ENCODE data around the gene SRCIN1.
"Not testable (repeated sequence)": the region's sequence is repeated elsewhere in the genome, so short reads cannot be mapped to it uniquely, and the experiment has no call there.

Gene SRCIN1

DNA sequence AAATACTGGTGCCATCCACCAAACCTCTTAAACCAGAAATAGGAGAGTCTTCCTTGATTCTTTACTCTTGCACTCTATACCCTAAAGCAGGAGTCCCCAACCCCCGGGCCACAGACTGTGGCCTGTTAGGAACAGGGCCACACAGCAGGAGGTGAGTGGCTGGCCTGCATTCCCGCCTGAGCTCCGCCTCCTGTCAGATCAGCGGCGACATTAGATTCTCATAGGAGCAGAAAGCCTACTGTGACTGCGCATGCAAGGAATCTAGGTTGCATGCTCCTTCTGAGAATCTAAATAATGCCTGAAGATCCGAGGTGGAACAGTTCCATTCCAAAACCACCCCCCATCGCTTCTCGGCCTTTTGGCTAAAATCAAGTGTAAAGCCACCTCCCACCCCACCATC, 30.3 kb upstream of the SRCIN1 start:
- Mint-ChIP-seq H3K27ac (no peak overlapping the region), H3K27me3 (ENCODE audit: low read depth) (peaks cover 5% of the 10 kb centered on the region)

GRCh38 chr17:38632334-38632733, 26.6 kb upstream of the SRCIN1 start:
- no peak for TF ChIP-seq CTCF (IDR thresholded peaks at IDR 0.05; ENCODE audit: unreplicated experiment in 3 of 3)
- H3K4me1 Mint-ChIP-seq: no peaks in the 10 kb centered on the region
- peaks cover 5% of the 10 kb centered on the region for H3K9me3 Mint-ChIP-seq
- peaks cover 5% of the 10 kb centered on the region for H3K27me3 Mint-ChIP-seq (ENCODE audit: low read depth)
- no peak overlapping the region for H3K27ac Mint-ChIP-seq
- H3K4me3 Mint-ChIP-seq: no peak overlapping the region
- no peaks in the 10 kb centered on the region for H3K36me3 Mint-ChIP-seq (ENCODE audit: low read depth)

More for the DNA sequence above, 30.3 kb upstream of the SRCIN1 start:
- H3K36me3 Mint-ChIP-seq (ENCODE audit: low read depth): no peaks in the 10 kb centered on the region
- peaks cover 2% of the 10 kb centered on the region for H3K9me3 Mint-ChIP-seq
- no peaks in the 10 kb centered on the region for H3K4me1 Mint-ChIP-seq
- no peak overlapping the region for H3K4me3 Mint-ChIP-seq
- TF ChIP-seq CTCF (IDR thresholded peaks at IDR 0.05; ENCODE audit: unreplicated experiment in 3 of 3): no peak

DNA sequence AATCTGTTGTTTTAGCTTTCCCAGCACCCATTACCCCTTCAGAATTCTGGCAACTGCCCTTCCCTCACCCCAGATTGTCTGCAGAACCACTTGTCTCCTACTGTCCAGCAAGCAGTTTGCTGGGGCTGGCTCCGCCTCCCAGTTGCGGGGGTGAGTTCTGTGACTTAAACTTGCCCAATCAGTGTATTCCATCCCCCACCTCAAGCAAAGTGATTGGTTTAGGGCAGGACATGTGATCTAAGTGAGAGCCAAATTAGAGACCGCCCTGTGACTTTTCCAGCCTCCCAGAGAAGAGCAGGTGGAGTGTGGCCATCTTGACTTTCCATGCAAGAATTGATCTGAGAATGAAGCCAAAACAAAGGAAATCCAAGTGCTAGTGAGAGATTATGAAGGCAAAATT, 22.7 kb upstream of the SRCIN1 start:
- Mint-ChIP-seq H3K9me3 (peaks cover 5% of the 10 kb centered on the region), H3K4me1 (no peaks in the 10 kb centered on the region), H3K36me3 (ENCODE audit: low read depth) (no peaks in the 10 kb centered on the region), H3K27ac (no peak overlapping the region), H3K27me3 (ENCODE audit: low read depth) (peaks cover 7% of the 10 kb centered on the region), H3K4me3 (no peak overlapping the region)
- TF ChIP-seq CTCF (IDR thresholded peaks at IDR 0.05; ENCODE audit: unreplicated experiment in 3 of 3): no peak

- H3K4me3 Mint-ChIP-seq: no peak overlapping the region
- H3K9me3 Mint-ChIP-seq: peaks cover 5% of the 10 kb centered on the region
- H3K27ac Mint-ChIP-seq: no peak overlapping the region
- H3K36me3 Mint-ChIP-seq (ENCODE audit: low read depth): no peaks in the 10 kb centered on the region
- peaks cover 9% of the 10 kb centered on the region for H3K27me3 Mint-ChIP-seq (ENCODE audit: low read depth)
- TF ChIP-seq CTCF (IDR thresholded peaks at IDR 0.05; ENCODE audit: unreplicated experiment in 3 of 3): no peak
- H3K4me1 Mint-ChIP-seq: no peaks in the 10 kb centered on the region
Observed at GRCh38 chr17:38627957-38628356, 22.2 kb upstream of the SRCIN1 start.

DNA sequence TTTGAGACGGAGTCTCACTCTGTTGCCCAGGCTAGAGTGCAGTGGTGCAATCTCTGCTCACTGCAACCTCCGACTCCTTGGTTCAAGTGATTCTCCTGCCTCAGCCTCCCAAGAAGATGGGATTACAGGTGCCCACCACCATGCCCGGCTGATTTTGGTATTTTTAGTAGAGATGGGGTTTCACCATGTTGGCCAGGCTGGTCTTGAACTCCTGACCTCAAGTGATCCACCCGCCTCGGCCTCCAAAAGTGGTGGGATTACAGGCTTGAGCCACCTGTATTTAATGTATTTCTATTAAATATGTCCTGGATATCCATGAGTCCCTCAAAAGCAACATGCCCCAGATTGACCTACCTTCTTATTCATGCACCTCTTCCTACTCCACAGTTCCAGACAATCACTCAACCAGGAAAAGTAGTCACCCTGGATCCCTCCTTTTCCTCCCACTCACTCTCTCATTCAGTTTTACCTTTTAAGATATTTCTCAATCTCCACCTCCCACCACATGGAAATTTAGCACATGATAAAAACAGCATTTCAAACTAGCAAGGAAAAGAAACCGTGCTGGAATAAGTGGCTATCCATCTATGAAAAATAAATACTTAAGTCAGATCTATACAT, 21.0 kb upstream of the SRCIN1 start:
- not testable (repeated sequence) for H3K27ac Mint-ChIP-seq; H3K4me1 Mint-ChIP-seq; H3K9me3 Mint-ChIP-seq; H3K4me3 Mint-ChIP-seq; H3K36me3 Mint-ChIP-seq (ENCODE audit: low read depth)
- H3K27me3 Mint-ChIP-seq (ENCODE audit: low read depth): peaks cover 10% of the 10 kb centered on the region

DNA sequence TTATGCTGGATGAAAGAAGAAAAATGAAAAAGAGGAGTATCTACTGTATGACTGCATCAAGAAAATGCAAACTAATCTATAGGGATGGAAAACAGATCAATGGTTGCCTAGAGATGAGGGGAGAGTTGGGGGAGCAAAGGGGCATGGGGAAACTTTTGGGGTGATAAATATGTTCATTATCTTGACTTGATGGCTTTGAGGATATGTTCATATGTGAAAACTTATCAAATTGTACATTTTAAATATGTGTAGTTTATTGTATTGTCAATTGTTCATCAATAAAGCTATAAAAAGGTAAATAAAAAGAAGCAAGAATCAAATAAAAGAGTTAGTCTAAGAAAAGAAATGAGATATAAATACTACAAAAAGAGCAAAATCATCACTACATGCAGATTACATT, 19.7 kb upstream of the SRCIN1 start:
- peaks cover 20% of the 10 kb centered on the region for H3K27me3 Mint-ChIP-seq (ENCODE audit: low read depth)
- no peak for TF ChIP-seq CTCF (IDR thresholded peaks at IDR 0.05; ENCODE audit: unreplicated experiment in 3 of 3)
- H3K4me1 Mint-ChIP-seq: no peaks in the 10 kb centered on the region
- H3K4me3 Mint-ChIP-seq: no peak overlapping the region
- H3K27ac Mint-ChIP-seq: no peak overlapping the region
- peaks cover 3% of the 10 kb centered on the region for H3K9me3 Mint-ChIP-seq
- H3K36me3 Mint-ChIP-seq (ENCODE audit: low read depth): no peaks in the 10 kb centered on the region

DNA sequence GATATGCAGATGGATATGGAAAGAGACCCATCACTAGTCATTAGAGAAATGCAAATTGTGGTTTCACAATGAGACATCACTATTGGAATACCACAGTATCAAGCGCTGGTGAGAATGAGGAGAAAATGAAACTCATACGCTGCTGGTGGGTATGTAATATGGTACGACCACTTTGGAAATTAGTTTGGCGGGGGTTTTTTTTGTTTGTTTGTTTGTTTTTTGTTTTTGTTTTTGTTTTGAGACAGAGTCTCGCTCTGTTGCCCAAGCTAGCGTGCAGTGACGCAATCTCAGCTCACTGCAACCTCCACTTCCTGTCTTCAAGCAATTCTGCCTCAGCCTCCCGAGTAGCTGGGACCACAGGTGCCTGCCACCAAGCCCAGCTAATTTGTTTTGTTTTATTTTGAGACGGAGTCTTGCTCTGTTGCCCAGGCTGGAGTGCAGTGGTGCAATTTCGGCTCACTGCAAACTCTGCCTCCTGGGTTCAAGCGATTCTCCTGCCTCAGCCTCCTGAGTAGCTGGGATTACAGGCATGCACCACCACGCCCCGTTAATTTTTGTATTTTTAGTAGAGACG, 19.1 kb upstream of the SRCIN1 start:
- H3K4me1 Mint-ChIP-seq; H3K36me3 Mint-ChIP-seq (ENCODE audit: low read depth); H3K4me3 Mint-ChIP-seq; H3K27ac Mint-ChIP-seq; H3K9me3 Mint-ChIP-seq: not testable (repeated sequence)
- peaks cover 20% of the 10 kb centered on the region for H3K27me3 Mint-ChIP-seq (ENCODE audit: low read depth)

Measured in nephron (organoid).